ENCODE data around the gene C1orf226.
A peak's percentile ranks its signal among the peaks of the same experiment; 100 is the strongest.
"Not testable (repeated sequence)": the region's sequence is repeated elsewhere in the genome, so short reads cannot be mapped to it uniquely, and the experiment has no call there.

C1orf226 gene

GRCh38 chr1:162416215-162416614 is 34.7 kb downstream of the C1orf226 start:
- DNase-seq: no peak

- DNase-seq: no peak
Observed at GRCh38 chr1:162416909-162417308, 35.4 kb downstream of the C1orf226 start.

GRCh38 chr1:162417650-162418049 is 36.1 kb downstream of the C1orf226 start:
- DNase-seq: no peak

GRCh38 chr1:162418584-162418983 is 37.1 kb downstream of the C1orf226 start:
- DNase-seq: peak in 1 of 3 donors; percentile 16

- DNase-seq: not testable (repeated sequence)
Observed at GRCh38 chr1:162419450-162419931, 38.0 kb downstream of the C1orf226 start.

- DNase-seq: no peak
Observed at GRCh38 chr1:162420120-162420519, 38.6 kb downstream of the C1orf226 start.

GRCh38 chr1:162421258-162422164 is 40.0 kb downstream of the C1orf226 start:
- DNase-seq: no peak

GRCh38 chr1:162422662-162423375 is 41.3 kb downstream of the C1orf226 start:
- DNase-seq: peak; percentile 73 to 87 (median 87)

GRCh38 chr1:162430583-162430982 is 49.1 kb downstream of the C1orf226 start:
- DNase-seq: no peak

GRCh38 chr1:162432977-162433713 is 51.6 kb downstream of the C1orf226 start:
- not testable (repeated sequence) for DNase-seq

All from suppressor macrophage treated with lipopolysaccharide for 1 hour (primary cell).